HL-60 (cell line): ENCODE measurements around the gene SDCBP2.

Experiments used
- GABPA ChIP-seq: IDR thresholded peaks from 2 replicates; pipeline ENCODE4 v1.6.1; 2012; ENCODE audit warnings: low read depth
- POLR2AphosphoS5 ChIP-seq: IDR thresholded peaks from 2 replicates; pipeline ENCODE4 v1.6.1; 2012; ENCODE audit warnings: low read depth
- SPI1 ChIP-seq: IDR thresholded peaks from 2 replicates; pipeline ENCODE4 v1.6.1; 2012; ENCODE audit warnings: low read depth, mild to moderate bottlenecking, borderline replicate concordance
- TF ChIP-seq, protein P1 (sequence below): IDR thresholded peaks from 2 replicates; pipeline ENCODE4 v1.6.1; 2012; ENCODE audit warnings: low read depth; ENCODE audit not compliant: insufficient replicate concordance
- TF ChIP-seq, protein P2 (sequence below): IDR thresholded peaks from one replicate; pipeline ENCODE4 v1.5.1; 2011; ENCODE audit warnings: low read length, control low read depth, inconsistent platforms; ENCODE audit not compliant: insufficient read depth

- TF ChIP-seq, protein P1, sequence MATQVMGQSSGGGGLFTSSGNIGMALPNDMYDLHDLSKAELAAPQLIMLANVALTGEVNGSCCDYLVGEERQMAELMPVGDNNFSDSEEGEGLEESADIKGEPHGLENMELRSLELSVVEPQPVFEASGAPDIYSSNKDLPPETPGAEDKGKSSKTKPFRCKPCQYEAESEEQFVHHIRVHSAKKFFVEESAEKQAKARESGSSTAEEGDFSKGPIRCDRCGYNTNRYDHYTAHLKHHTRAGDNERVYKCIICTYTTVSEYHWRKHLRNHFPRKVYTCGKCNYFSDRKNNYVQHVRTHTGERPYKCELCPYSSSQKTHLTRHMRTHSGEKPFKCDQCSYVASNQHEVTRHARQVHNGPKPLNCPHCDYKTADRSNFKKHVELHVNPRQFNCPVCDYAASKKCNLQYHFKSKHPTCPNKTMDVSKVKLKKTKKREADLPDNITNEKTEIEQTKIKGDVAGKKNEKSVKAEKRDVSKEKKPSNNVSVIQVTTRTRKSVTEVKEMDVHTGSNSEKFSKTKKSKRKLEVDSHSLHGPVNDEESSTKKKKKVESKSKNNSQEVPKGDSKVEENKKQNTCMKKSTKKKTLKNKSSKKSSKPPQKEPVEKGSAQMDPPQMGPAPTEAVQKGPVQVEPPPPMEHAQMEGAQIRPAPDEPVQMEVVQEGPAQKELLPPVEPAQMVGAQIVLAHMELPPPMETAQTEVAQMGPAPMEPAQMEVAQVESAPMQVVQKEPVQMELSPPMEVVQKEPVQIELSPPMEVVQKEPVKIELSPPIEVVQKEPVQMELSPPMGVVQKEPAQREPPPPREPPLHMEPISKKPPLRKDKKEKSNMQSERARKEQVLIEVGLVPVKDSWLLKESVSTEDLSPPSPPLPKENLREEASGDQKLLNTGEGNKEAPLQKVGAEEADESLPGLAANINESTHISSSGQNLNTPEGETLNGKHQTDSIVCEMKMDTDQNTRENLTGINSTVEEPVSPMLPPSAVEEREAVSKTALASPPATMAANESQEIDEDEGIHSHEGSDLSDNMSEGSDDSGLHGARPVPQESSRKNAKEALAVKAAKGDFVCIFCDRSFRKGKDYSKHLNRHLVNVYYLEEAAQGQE, result no peak
- TF ChIP-seq, protein P2, sequence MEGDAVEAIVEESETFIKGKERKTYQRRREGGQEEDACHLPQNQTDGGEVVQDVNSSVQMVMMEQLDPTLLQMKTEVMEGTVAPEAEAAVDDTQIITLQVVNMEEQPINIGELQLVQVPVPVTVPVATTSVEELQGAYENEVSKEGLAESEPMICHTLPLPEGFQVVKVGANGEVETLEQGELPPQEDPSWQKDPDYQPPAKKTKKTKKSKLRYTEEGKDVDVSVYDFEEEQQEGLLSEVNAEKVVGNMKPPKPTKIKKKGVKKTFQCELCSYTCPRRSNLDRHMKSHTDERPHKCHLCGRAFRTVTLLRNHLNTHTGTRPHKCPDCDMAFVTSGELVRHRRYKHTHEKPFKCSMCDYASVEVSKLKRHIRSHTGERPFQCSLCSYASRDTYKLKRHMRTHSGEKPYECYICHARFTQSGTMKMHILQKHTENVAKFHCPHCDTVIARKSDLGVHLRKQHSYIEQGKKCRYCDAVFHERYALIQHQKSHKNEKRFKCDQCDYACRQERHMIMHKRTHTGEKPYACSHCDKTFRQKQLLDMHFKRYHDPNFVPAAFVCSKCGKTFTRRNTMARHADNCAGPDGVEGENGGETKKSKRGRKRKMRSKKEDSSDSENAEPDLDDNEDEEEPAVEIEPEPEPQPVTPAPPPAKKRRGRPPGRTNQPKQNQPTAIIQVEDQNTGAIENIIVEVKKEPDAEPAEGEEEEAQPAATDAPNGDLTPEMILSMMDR, result no peak
- TF ChIP-seq POLR2AphosphoS5 (no peak), GABPA (no peak), SPI1 (no peak)
Observed at GRCh38 chr20:1312308-1312707, 16.6 kb downstream of the SDCBP2 start.
